ENCODE results near the gene CACNA1H. TPM values are rescaled to one million over a fixed set of nuclear protein-coding genes. Genes with fewer than 3 reads are reported as not detected.

CACNA1H gene
- total and polyA plus RNA-seq, 2 of the 4 experiments (the other 2 are of a cell fraction) = 1.6 to 5.8 TPM

DNA sequence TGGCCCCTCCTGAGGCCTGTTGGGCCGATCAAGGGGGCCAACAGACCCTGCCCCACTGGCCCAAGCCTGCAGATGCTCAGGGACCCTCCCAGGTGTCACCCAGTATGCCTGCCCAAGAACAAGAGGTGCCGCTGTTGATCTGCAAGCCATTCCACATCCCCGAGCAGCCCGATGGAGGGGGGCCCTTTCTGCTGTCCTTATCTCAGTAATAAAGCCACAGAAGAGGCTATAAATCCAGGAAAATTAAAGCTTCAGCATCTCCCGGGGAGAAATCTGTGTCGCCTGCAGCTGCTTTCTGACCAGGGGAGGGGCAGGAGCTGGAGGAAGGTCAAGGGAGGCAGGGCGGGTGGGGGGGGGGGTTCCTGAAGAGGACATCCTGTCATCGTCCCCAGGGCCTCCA, 11.7 kb upstream of the CACNA1H start:
- no peak overlapping the region for H4K91ac ChIP-seq (ENCODE audit: insufficient read depth, low read depth, low read length)
- no peak overlapping the region for H3K4me3 ChIP-seq (ENCODE audit: insufficient read depth, low read depth, low read length)
- H2BK120ac ChIP-seq (ENCODE audit: low read depth, low read length) = no peak overlapping the region
- H3K23ac ChIP-seq (ENCODE audit: low read depth, low read length) = no peak overlapping the region
- BruUV-seq (replicated peaks) = no TSS peak
- H3K79me1 ChIP-seq (ENCODE audit: low read depth in 1 of 2, low read length in 2 of 2) = no peaks in the 10 kb centered on the region
- no peak overlapping the region for H3K9ac ChIP-seq (ENCODE audit: low read depth, low read length)
- H3K36me3 ChIP-seq (ENCODE audit: control insufficient read depth, insufficient read depth, low read length) = no peaks in the 10 kb centered on the region
- H2AFZ ChIP-seq (replicated peaks; ENCODE audit: low read length, poor library complexity) = no peak overlapping the region
- peaks cover 30% of the 10 kb centered on the region for H3K27me3 ChIP-seq (ENCODE audit: control insufficient read depth, insufficient read depth, low read length)
- no peak overlapping the region for H2AK9ac ChIP-seq (replicated peaks; ENCODE audit: low read depth, low read length, poor library complexity)
- no peak overlapping the region for H3K27ac ChIP-seq (ENCODE audit: insufficient read depth, low read length)
- no peak overlapping the region for H3K4me2 ChIP-seq (ENCODE audit: low read depth, low read length)
- no peak overlapping the region for H2BK5ac ChIP-seq (ENCODE audit: low read depth, low read length, poor library complexity, severe bottlenecking)
- no peak overlapping the region for H3K56ac ChIP-seq (ENCODE audit: extremely low read depth, insufficient read depth, low read length)
- in situ Hi-C loops (cut with MboI; ENCODE audit: low sequenced_read_pairs) (no loop called here), intact Hi-C loops (cut with micrococcal nuclease) (no loop called here), dilution Hi-C loops (cut with HindIII; ENCODE audit: low sequenced_read_pairs, unreplicated experiment) (no loop called here)
- H3K14ac ChIP-seq (replicated peaks; ENCODE audit: low read depth, low read length) = no peak overlapping the region
- H3K9me3 ChIP-seq (ENCODE audit: control insufficient read depth, insufficient read depth, low read length) = no peaks in the 10 kb centered on the region
- CTCF ChIA-PET = no interaction called here
- no peak for DNase-seq
- H4K20me1 ChIP-seq (ENCODE audit: insufficient read depth, low read length) = no peaks in the 10 kb centered on the region
- H2BK15ac ChIP-seq (ENCODE audit: low read depth, low read length) = no peak overlapping the region
- H3K9me1 ChIP-seq (ENCODE audit: insufficient read depth, low read length) = no peaks in the 10 kb centered on the region
- no peak for TF ChIP-seq RCOR1 (IDR thresholded peaks at IDR 0.05; ENCODE audit: insufficient replicate concordance, low read length)
- no peak for TF ChIP-seq BHLHE40 (IDR thresholded peaks at IDR 0.05; ENCODE audit: low read depth, low read length)
- no peak for TF ChIP-seq MAZ (IDR thresholded peaks at IDR 0.05; ENCODE audit: borderline replicate concordance, low read depth, low read length)
- no peak for TF ChIP-seq MXI1 (IDR thresholded peaks at IDR 0.05; ENCODE audit: borderline replicate concordance, low read depth, low read length)
- TF ChIP-seq ELK1 (IDR thresholded peaks at IDR 0.05; ENCODE audit: borderline replicate concordance, low read depth, low read length) = no peak
- TF ChIP-seq NFE2L2 (IDR thresholded peaks at IDR 0.05; ENCODE audit: low read depth, low read length) = no peak
- no peak for TF ChIP-seq RFX5 (IDR thresholded peaks at IDR 0.05; ENCODE audit: low read depth, low read length)
- TF ChIP-seq, protein P1, sequence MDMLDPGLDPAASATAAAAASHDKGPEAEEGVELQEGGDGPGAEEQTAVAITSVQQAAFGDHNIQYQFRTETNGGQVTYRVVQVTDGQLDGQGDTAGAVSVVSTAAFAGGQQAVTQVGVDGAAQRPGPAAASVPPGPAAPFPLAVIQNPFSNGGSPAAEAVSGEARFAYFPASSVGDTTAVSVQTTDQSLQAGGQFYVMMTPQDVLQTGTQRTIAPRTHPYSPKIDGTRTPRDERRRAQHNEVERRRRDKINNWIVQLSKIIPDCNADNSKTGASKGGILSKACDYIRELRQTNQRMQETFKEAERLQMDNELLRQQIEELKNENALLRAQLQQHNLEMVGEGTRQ (IDR thresholded peaks at IDR 0.05; ENCODE audit: low read depth, low read length) = no peak
- TF ChIP-seq SMC3 (IDR thresholded peaks at IDR 0.05; ENCODE audit: low read depth, low read length) = no peak
- no peak for TF ChIP-seq CTCF (conservative IDR thresholded peaks at IDR 0.05; ENCODE audit: low read depth, low read length)
- no peak for TF ChIP-seq CHD1 (IDR thresholded peaks at IDR 0.05; ENCODE audit: low read depth, low read length)
- TF ChIP-seq MAFK (IDR thresholded peaks at IDR 0.05; ENCODE audit: low read depth, low read length) = no peak
- no peak for TF ChIP-seq CEBPB (IDR thresholded peaks at IDR 0.05; ENCODE audit: low read depth, low read length)
- no peak for TF ChIP-seq FOS (IDR thresholded peaks at IDR 0.05; ENCODE audit: low read depth, low read length)
- no peak for TF ChIP-seq POLR2A (IDR thresholded peaks at IDR 0.05; ENCODE audit: low read depth, low read length)
- no peak for TF ChIP-seq RAD21 (IDR thresholded peaks at IDR 0.05; ENCODE audit: low read length)
- no peak overlapping the region for H2BK20ac ChIP-seq (ENCODE audit: low read depth, low read length)
- H3K4me1 ChIP-seq (ENCODE audit: control insufficient read depth, insufficient read depth, low read length) = no peaks in the 10 kb centered on the region
- no peak overlapping the region for H2AK5ac ChIP-seq (ENCODE audit: low read depth, low read length)
- ATAC-seq (ENCODE audit: low read depth) = no peak
- H3K18ac ChIP-seq (ENCODE audit: low read depth, low read length) = no peak overlapping the region
- POLR2A ChIA-PET (ENCODE audit: unreplicated experiment) = no interaction called here
- H3K4ac ChIP-seq (ENCODE audit: low read depth, low read length) = no peak overlapping the region
- no peak overlapping the region for H4K5ac ChIP-seq (ENCODE audit: low read depth, low read length)
- WGBS, 2 experiments (ENCODE audit: extremely low coverage in 2 of 2, insufficient read length in 1 of 2) = no CpG with 5 or more reads among the region's 8 CpGs
- H4K8ac ChIP-seq (ENCODE audit: low read depth in 2 of 2, low read length in 2 of 2) = no peak overlapping the region
